NCI-H69 (cell line): ENCODE results near the gene VASN.
"Not testable (repeated sequence)": the region's sequence is repeated elsewhere in the genome, so short reads cannot be mapped to it uniquely, and the experiment has no call there.

Experiments
- DNase-seq: peaks from one replicate; lab custom pipeline; 2025; lab: John Stamatoyannopoulos, UW

The VASN gene

GRCh38 chr16:4371357-4372000, at the start of gene VASN:
Gene VASN (plus strand): TSS chr16:4371848. CDS start chr16:4380878, 9,030 bp downstream.
- peak; percentile 78 for DNase-seq

GRCh38 chr16:4322121-4323052, 49.3 kb upstream of the VASN start:
- DNase-seq = no peak

- DNase-seq = no peak
Observed at GRCh38 chr16:4323071-4323844, 48.4 kb upstream of the VASN start.

GRCh38 chr16:4323845-4324488, 47.7 kb upstream of the VASN start:
- DNase-seq = peak; percentile 22

- DNase-seq = no peak
Observed at GRCh38 chr16:4324492-4325252, 47.0 kb upstream of the VASN start.

GRCh38 chr16:4325253-4325758, 46.3 kb upstream of the VASN start:
- DNase-seq = no peak

- DNase-seq = peak; percentile 40
Observed at GRCh38 chr16:4327386-4328045, 44.1 kb upstream of the VASN start.

- peak; percentile 38 for DNase-seq
Observed at GRCh38 chr16:4328046-4328781, 43.4 kb upstream of the VASN start.

- peak; percentile 29 for DNase-seq
Observed at GRCh38 chr16:4328782-4329775, 42.6 kb upstream of the VASN start.

- peak; percentile 67 for DNase-seq
Observed at GRCh38 chr16:4330277-4330874, 41.3 kb upstream of the VASN start.

- DNase-seq = no peak
Observed at GRCh38 chr16:4332083-4332482, 39.6 kb upstream of the VASN start.

GRCh38 chr16:4332623-4333307, 38.9 kb upstream of the VASN start:
- DNase-seq = no peak

- no peak for DNase-seq
Observed at GRCh38 chr16:4333308-4333638, 38.4 kb upstream of the VASN start.

- not testable (repeated sequence) for DNase-seq
Observed at GRCh38 chr16:4333714-4334113, 37.9 kb upstream of the VASN start.

- DNase-seq = no peak
Observed at GRCh38 chr16:4334724-4335495, 36.7 kb upstream of the VASN start.

- no peak for DNase-seq
Observed at GRCh38 chr16:4336701-4337539, 34.7 kb upstream of the VASN start.
